HG03378 (cell line): ENCODE data around the gene USP30.
"Not testable (repeated sequence)": the region's sequence is repeated elsewhere in the genome, so short reads cannot be mapped to it uniquely, and the experiment has no call there.

ENCODE experiments used
- ATAC-seq: cut with Tn5 transposase; IDR thresholded peaks from one replicate; pipeline ENCODE4 v1.9.1; 2021; ENCODE audit warnings: mild to moderate bottlenecking, moderate library complexity; ENCODE audit not compliant: unreplicated experiment

The USP30 gene, protein sequence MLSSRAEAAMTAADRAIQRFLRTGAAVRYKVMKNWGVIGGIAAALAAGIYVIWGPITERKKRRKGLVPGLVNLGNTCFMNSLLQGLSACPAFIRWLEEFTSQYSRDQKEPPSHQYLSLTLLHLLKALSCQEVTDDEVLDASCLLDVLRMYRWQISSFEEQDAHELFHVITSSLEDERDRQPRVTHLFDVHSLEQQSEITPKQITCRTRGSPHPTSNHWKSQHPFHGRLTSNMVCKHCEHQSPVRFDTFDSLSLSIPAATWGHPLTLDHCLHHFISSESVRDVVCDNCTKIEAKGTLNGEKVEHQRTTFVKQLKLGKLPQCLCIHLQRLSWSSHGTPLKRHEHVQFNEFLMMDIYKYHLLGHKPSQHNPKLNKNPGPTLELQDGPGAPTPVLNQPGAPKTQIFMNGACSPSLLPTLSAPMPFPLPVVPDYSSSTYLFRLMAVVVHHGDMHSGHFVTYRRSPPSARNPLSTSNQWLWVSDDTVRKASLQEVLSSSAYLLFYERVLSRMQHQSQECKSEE

DNA sequence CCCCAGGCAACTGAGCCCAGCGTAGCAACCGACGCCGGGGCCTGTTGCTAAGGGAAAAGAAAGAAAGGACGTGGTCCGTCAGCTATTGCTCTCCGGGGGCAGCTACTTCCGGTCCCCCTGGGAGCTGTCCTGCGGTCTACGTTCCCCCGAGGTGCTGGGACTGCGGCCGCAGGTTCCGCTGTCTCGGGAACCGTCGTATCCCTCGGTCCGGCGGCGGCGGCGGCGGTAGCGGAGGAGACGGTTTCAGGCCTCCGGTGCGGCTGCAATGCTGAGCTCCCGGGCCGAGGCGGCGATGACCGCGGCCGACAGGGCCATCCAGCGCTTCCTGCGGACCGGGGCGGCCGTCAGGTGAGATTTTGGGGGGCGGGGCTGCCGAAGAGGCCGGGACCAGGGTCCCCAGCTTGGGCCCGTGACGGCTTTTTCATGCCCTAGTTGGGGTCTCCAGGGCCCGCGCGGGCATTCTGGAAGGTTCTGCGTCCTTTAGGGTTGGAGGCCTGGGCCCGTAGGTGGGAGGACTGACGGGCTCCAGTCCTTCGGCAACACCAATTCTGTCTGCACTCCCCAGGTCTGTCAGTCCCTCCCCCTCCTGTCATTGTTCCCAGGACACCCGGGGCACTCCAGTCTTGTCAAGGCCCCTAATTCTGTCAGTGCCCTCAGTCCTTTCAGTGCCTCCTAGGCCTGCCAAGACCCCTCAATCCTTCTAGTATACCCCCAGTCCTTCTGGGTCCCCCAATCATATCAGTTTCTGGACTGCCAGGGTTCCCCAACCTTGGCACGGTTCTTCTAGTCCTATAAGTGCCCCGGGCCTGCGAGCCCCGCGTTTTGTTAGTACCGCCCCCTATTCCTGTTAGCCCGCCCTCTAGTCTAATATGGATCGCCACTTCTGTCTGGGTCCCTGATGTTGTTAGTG, at the start of gene USP30:
TSS of gene USP30 (plus strand) at position 163 of the 910 bp plus-strand sequence. CDS start at position 266, 103 bp downstream.
- ATAC-seq: peak; percentile 60

- no peak for ATAC-seq
Observed at GRCh38 chr12:109004017-109004416, 48.4 kb upstream of the USP30 start.

DNA sequence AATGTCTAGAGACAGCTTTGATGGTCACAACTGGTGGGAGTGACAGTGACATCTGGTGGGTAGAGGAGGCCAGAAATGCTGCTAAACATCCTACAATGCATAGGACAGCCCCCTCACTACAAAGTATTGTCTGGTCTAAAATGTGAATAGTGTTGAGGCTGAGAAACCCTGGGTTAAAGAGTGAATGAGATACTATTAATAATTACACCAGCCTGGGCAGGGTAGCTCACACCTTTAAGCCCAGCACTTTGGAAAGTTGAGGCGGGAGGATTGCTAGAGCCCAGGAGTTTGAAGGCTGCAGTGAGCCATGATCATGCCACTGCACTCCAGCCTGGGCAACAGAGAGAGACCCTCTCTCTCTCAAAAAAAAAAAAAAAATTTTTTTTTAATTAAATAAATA, 42.6 kb upstream of the USP30 start:
- ATAC-seq: no peak

GRCh38 chr12:109010259-109010658, 42.1 kb upstream of the USP30 start:
- no peak for ATAC-seq

DNA sequence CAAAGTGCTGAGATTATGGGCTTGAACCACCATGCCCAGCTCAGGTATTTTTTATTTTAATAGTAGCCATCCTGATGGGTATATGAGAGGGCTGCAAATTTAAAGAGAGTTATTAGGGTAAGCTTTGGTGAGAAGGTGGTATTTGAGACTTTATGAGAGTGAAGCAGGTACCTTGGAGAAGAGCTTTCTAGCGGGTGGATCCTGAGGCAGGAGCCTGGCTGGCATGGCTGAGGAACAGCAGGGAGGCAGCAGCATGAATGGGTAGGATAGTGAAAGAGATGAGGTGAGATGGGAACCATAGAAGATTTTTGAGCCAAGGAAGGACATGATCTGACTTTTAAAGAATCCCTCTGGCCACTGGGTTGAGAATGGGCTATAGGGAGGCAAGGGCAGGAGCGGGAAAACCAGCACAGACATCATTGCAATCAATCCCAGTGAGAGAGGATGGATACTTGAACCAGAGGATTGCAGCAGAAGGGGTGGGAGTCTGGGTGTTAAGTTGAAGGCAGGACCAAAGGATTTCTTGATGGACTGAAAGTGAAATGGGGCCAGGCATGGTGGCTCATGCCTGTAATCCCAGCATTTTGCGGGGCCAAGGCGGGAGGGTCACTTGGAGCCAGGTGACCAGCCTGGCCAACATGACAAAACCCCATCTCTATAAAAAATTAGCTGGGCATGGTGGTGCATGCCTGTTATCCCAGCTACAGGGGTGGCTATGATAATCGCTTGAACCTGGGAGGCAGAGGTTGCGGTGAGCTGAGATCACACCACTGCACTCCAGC, 37.2 kb upstream of the USP30 start:
- ATAC-seq: no peak

DNA sequence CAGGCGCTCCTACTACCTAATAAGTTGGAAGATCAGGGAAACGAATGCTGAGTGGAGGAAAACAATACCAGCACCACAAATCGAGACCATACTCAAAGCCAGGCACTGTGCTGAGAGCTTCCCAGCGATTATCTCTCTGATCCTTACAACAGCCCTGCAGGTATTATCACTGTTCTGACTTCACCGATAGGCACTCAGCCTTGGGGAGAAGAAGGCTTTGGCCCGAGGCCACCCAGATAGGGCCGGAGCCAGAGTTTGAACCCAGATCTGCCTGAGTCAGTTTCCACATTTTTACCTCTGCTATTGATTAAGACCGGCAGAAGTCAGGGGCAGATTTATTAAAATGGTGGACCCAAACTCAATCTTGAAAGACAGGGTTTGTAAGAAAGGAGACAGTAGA, 36.4 kb upstream of the USP30 start:
- no peak for ATAC-seq

- no peak for ATAC-seq
Observed at GRCh38 chr12:109016978-109017377, 35.4 kb upstream of the USP30 start.

DNA sequence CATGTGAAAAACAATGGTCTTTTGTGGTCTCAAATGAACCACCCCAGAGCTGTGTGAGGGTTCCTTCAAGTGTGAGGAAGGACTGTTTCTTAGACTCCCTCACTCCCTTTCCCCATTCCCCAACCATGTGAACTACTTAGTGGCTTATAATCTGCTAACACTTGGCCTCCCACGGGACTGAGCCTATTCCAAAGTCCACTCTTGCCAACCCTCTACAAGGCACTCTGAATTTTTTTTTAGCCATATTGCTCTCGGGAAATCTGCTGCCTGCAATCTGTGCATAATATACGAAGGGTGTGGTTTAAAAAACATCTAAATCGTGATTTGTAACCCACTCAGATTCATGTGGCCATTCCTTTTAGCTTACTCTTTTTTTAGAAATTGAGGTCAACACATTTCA, 34.1 kb upstream of the USP30 start:
- no peak for ATAC-seq

- no peak for ATAC-seq
Observed at GRCh38 chr12:109020146-109020795, 32.1 kb upstream of the USP30 start.

DNA sequence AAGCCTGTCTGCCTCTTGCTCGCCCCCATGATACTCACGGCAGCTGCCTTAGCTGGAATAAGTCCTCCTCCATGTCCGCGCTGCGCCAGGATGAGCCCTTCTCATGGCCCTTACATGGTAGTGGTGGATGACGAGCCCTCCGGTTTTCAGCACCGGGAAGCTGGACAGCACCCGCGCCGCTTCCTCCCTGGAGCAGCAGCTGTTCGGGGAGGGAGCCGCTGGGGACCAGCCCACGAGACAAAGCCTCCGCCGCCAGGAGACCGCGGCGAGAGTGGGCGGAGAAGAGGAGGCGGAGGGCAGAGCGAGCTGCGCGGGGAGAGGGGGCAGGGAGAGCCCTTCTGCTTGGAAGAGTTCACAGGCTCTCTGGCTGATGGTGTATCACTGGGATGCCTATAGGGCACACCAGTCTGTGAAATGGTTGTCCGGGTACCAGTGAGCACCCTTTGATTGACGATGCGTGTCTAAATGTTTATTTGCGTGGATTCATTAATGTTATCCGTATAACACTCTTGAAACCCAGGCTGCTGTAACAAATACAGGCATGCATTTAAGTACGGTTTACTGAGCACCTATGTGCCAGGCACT, 31.5 kb upstream of the USP30 start, which contains the start of gene SVOP:
TSS of gene SVOP (minus strand) at position 273 of the 585 bp plus-strand sequence. CDS start at position 73, 200 bp downstream.
- no peak for ATAC-seq

DNA sequence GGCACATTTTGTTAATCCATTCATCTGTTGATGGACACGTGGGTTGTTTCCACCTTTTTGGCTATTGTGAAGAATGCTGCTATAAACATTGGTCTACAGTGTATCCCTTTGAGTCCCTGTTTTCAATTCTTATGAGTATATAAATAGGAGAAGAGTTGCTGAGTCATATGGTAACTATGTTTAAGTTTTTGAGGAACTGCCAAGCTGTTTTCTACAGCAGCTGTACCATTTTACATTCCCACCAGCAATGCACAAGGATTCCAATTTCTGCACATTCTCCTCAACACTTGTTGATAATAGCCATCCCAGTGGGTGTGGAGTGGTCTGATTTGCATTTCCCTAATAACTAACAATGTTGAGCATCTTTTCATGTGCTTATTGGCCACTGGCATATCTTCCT, 24.6 kb upstream of the USP30 start:
- ATAC-seq: no peak

DNA sequence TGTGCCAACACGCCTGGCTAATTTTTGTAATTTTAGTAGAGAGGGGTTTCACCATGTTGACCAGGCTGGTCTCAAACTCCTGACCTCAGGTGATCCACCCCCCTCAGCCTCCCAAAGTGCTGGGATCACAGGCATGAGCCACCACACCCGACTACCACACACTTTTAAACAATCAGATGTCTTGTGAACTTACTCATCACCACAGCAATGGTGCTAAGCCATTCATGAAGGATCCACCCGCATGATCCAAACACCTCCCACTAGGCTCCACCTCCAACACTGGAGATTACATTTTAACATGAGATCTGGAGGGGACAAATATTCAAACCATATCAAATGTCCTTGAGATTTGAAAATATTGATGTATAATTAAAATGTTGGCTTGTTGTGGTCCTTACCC, 23.8 kb upstream of the USP30 start:
- not testable (repeated sequence) for ATAC-seq

GRCh38 chr12:109029411-109029810, 23.0 kb upstream of the USP30 start:
- no peak for ATAC-seq

DNA sequence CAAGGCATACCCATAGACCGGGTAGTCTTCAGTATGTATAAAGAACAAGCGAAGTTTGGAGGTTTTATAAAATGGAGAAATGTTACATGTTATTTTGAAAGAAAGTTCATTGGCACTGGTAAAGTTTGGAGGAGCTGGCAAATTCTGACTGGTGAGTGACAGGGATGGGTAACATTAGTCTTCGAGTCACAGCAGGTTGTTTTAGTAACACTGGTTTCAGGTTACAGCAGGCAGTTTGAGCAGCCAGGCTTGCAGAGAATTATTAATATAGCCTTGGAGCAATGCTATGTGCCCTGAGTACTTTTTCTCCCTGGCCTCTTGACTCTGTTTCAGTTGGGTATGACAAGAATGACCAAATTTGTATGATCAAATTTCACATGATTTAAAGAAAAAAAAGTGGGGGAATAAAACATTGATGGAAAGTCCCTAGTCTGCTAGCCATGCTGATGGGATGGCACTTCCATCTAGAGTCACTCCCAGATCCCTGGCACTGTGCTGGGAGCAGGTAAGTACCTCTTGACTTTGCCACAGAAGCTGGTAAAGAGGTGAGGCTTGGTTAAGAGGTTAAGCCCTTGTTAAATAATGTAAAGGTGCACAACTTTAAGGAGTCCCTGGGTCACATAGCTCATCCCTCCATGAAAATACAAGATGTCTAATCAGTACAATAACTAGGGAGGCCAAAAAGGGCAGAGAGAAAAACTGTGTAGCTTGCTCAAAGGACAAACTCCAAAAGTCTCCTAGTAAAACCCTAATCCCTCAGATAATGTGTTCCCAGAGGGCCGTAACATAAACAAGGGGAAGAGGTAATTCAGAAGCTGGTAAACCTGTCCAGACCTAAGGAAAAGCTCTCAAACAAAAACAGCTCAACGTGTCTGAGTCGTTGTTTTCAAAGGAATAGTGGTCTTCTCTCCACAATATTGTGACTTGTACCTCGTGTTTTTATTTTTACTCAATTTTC, 18.9 kb upstream of the USP30 start:
- no peak for ATAC-seq

DNA sequence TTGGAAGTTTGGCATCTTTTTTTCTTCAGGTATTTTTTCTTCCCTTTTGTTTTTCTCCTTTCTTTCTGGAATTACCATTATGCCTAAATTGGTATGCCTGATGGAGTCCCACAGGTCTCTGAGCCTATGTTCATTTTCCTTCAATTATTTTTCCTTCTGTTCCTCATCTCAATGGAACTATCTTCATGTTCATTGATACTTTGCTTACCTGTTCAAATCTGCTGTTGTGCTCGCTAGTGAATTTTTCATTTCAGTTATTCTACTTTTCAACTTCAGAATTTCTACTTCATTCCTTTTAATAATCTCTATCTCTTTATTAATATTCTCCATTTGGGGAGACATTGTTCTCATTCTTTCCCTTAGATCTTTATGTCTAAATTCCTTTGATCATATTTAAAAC, 15.4 kb upstream of the USP30 start:
- no peak for ATAC-seq

DNA sequence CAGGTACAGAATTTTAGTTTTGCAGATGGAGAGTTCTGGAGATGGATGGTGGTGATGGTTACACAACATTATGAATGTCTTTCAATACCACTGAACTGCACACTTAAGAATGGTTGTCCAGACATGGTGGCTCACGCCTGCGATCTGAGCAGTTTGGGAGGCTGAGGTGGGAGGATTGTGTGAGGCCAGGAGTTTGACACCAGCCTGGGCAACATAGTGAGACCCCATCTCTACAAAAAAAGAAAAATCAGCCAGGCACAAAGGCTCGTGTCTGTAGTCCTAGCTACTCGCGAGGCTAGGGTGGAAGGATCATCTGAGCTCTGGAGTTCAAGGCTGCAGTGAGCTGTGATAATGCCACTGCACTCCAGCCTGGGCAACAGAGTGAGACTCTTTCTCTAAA, 8.1 kb upstream of the USP30 start:
- ATAC-seq: no peak

- no peak for ATAC-seq
Observed at GRCh38 chr12:109047081-109047805, 5.1 kb upstream of the USP30 start.

- not testable (repeated sequence) for ATAC-seq
Observed at GRCh38 chr12:109048706-109049105, 3.7 kb upstream of the USP30 start.
